ENCODE results near the gene DYNC2I2. TPM values are rescaled to one million over a fixed set of nuclear protein-coding genes. Genes with fewer than 3 reads are reported as not detected.

Gene DYNC2I2
- total and polyA plus RNA-seq, 4 donors = 10.9 to 58.0 (median 19.6) TPM

GRCh38 chr9:128621730-128622455 lies 34.8 kb downstream of the DYNC2I2 start:
- no peak for DNase-seq (ENCODE audit: low spot score)
- H3K9me3 ChIP-seq (ENCODE audit: control insufficient read depth in 4 of 4, low read length in 3 of 4) = no peaks in the 10 kb centered on the region
- H3K27ac ChIP-seq (ENCODE audit: low read depth in 1 of 2, low read length in 2 of 2) = no peak overlapping the region
- H3K27me3 ChIP-seq (ENCODE audit: control insufficient read depth in 4 of 4, insufficient read depth in 4 of 4, low read length in 3 of 4) = no peaks in the 10 kb centered on the region
- H3K4me1 ChIP-seq (ENCODE audit: control insufficient read depth in 4 of 4, insufficient read depth in 4 of 4, low read length in 3 of 4) = peaks cover 0 to 8% (median 0%) of the 10 kb centered on the region in 4 donors
- 76% methylated on average over 14 of the region's 14 CpGs for WGBS
- no peak overlapping the region for H3K9ac ChIP-seq (ENCODE audit: low read depth in 1 of 2, low read length in 2 of 2)
- TF ChIP-seq ZBTB33 (IDR thresholded peaks at IDR 0.05) (no peak), SP1 (IDR thresholded peaks at IDR 0.05) (no peak), GABPA (IDR thresholded peaks at IDR 0.05 in 1 of 2, conservative IDR thresholded peaks at IDR 0.05 in 1 of 2) (no peak), ATF3 (IDR thresholded peaks at IDR 0.05) (no peak), CTCF (IDR thresholded peaks at IDR 0.05; ENCODE audit: low read depth, low read length, missing input control) (no peak), NR2F2 (IDR thresholded peaks at IDR 0.05) (no peak), MAX (IDR thresholded peaks at IDR 0.05) (no peak)
- H3K4me3 ChIP-seq (ENCODE audit: low read depth in 1 of 3, low read length in 3 of 3) = no peak overlapping the region
- H3K36me3 ChIP-seq (ENCODE audit: control insufficient read depth in 4 of 4, insufficient read depth in 3 of 4, low read depth in 1 of 4, low read length in 3 of 4) = peaks cover 31 to 77% (median 54%) of the 10 kb centered on the region in 4 donors

- H3K27ac ChIP-seq (ENCODE audit: low read depth in 1 of 2, low read length in 2 of 2) = no peak overlapping the region
- H3K4me3 ChIP-seq (ENCODE audit: low read depth in 1 of 3, low read length in 3 of 3) = no peak overlapping the region
- H3K27me3 ChIP-seq (ENCODE audit: control insufficient read depth in 4 of 4, insufficient read depth in 4 of 4, low read length in 3 of 4) = no peaks in the 10 kb centered on the region
- H3K9me3 ChIP-seq (ENCODE audit: control insufficient read depth in 4 of 4, low read length in 3 of 4) = no peaks in the 10 kb centered on the region
- 98% methylated on average over 5 of the region's 5 CpGs for WGBS
- no peak overlapping the region for H3K9ac ChIP-seq (ENCODE audit: low read depth in 1 of 2, low read length in 2 of 2)
- H3K36me3 ChIP-seq (ENCODE audit: control insufficient read depth in 4 of 4, insufficient read depth in 3 of 4, low read depth in 1 of 4, low read length in 3 of 4) = peaks cover 37 to 71% (median 57%) of the 10 kb centered on the region in 4 donors
- DNase-seq (ENCODE audit: low spot score) = no peak
- no peak for TF ChIP-seq HNF4A (conservative IDR thresholded peaks at IDR 0.05)
- peaks cover 0 to 1% (median 0%) of the 10 kb centered on the region in 4 donors for H3K4me1 ChIP-seq (ENCODE audit: control insufficient read depth in 4 of 4, insufficient read depth in 4 of 4, low read length in 3 of 4)
Measured at GRCh38 chr9:128619779-128620178, 36.9 kb downstream of the DYNC2I2 start.

- WGBS = 93% methylated on average over 6 of the region's 6 CpGs
- no peak overlapping the region for H3K4me3 ChIP-seq (ENCODE audit: low read depth in 1 of 3, low read length in 3 of 3)
- H3K27me3 ChIP-seq (ENCODE audit: control insufficient read depth in 4 of 4, insufficient read depth in 4 of 4, low read length in 3 of 4) = no peaks in the 10 kb centered on the region
- no peak for TF ChIP-seq FOXA1 (IDR thresholded peaks at IDR 0.05)
- no peak for TF ChIP-seq TAF1 (conservative IDR thresholded peaks at IDR 0.05)
- no peak for TF ChIP-seq REST (IDR thresholded peaks at IDR 0.05)
- no peak for TF ChIP-seq EGR1 (IDR thresholded peaks at IDR 0.05; ENCODE audit: low read depth in 2 of 2)
- no peaks in the 10 kb centered on the region for H3K4me1 ChIP-seq (ENCODE audit: control insufficient read depth in 4 of 4, insufficient read depth in 4 of 4, low read length in 3 of 4)
- no peak for DNase-seq (ENCODE audit: low spot score)
- no peak overlapping the region for H3K9ac ChIP-seq (ENCODE audit: low read depth in 1 of 2, low read length in 2 of 2)
- H3K36me3 ChIP-seq (ENCODE audit: control insufficient read depth in 4 of 4, insufficient read depth in 3 of 4, low read depth in 1 of 4, low read length in 3 of 4) = peaks cover 38 to 72% (median 56%) of the 10 kb centered on the region in 4 donors
- no peak overlapping the region for H3K27ac ChIP-seq (ENCODE audit: low read depth in 1 of 2, low read length in 2 of 2)
- no peaks in the 10 kb centered on the region for H3K9me3 ChIP-seq (ENCODE audit: control insufficient read depth in 4 of 4, low read length in 3 of 4)
Measured at GRCh38 chr9:128619127-128619526, 37.5 kb downstream of the DYNC2I2 start.
